Measurements from ENCODE around the gene TRIM56. TPM values are rescaled to one million over a fixed set of nuclear protein-coding genes. Genes with fewer than 3 reads are reported as not detected.

TRIM56 gene
- total and polyA plus RNA-seq, 9 of the 15 experiments (the other 6 are each of a cell fraction or from before 2014, with no cell fraction given), result 2.0 to 29.7 (median 11.6) TPM

DNA sequence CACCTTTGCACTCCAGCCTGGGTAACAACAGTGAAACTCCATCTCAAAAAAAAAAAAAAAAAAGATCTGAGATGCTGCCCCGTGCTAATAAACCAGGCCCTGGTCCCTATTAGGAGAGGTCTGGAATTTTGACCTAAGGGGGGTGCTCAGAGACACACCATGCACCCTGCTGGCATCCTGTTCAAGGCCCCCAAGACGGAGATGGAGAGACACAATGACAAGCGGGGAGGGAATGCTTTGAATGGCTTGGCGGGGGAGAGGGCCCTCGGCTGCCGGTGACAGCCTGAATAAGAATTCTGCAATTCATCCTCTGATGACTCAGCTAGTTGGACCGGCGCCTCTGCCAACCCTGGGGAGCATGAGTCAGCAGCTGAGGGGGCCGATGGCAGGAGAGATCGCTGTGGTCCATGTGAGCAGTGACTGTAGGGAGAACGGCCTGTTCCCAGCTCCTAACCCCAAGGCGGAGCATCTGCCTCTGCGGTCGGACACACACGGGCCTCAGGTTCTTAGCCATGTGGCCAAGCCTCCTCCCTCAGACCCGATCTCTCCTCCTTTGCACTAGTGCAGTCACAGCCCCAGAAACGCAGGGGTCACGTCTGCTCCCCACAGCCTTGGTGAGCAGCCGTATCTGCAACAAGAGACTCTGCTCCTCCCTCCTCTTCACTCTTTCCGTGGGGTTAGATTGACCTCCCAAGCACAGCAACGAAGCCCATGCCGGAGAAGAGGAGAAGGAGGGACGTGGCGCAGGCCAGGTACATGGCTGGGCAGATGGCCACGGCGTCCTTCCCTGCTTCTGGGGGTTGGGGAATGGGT, 14.9 kb downstream of the TRIM56 start (continued):
- TF ChIP-seq, protein P1, sequence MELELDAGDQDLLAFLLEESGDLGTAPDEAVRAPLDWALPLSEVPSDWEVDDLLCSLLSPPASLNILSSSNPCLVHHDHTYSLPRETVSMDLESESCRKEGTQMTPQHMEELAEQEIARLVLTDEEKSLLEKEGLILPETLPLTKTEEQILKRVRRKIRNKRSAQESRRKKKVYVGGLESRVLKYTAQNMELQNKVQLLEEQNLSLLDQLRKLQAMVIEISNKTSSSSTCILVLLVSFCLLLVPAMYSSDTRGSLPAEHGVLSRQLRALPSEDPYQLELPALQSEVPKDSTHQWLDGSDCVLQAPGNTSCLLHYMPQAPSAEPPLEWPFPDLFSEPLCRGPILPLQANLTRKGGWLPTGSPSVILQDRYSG (tag; conservative IDR thresholded peaks at IDR 0.05; ENCODE audit: low read depth), result peak; percentile 84
- TF ChIP-seq ARID1B (IDR thresholded peaks at IDR 0.05) (peak; percentile 95), ZBTB9 (CRISPR knock-in tag; IDR thresholded peaks at IDR 0.05) (peak; percentile 61; the same call in 1 of the 2 replicates), ZNF282 (CRISPR knock-in tag; IDR thresholded peaks at IDR 0.05) (no peak), YY1 (IDR thresholded peaks at IDR 0.05; ENCODE audit: borderline replicate concordance in 1 of 3, control insufficient read depth in 1 of 3, extremely low read depth in 1 of 3, insufficient read depth in 3 of 3, insufficient read length in 1 of 3, insufficient replicate concordance in 2 of 3, low read depth in 1 of 3, low read length in 2 of 3) (peak in 2 of 3 experiments; percentile 39 to 67), TOE1 (IDR thresholded peaks at IDR 0.05; ENCODE audit: borderline replicate concordance) (peak; percentile 70; the same call in 1 of the 2 replicates), TOE1 (CRISPR knock-in tag; IDR thresholded peaks at IDR 0.05; ENCODE audit: borderline replicate concordance, low read depth) (no peak), CBX1 (IDR thresholded peaks at IDR 0.05; ENCODE audit: low read depth) (no peak), NONO (IDR thresholded peaks at IDR 0.05; ENCODE audit: low read depth in 2 of 2, low read length in 1 of 2) (peak in 1 of 2 experiments; percentile 24; a peak in 1 of 4 replicates), MTF1 (CRISPR knock-in tag; IDR thresholded peaks at IDR 0.05; ENCODE audit: borderline replicate concordance) (0 out of 2 replicates have a peak, but pooled peaks have one; percentile 37), ZNF696 (CRISPR knock-in tag; conservative IDR thresholded peaks at IDR 0.05) (no peak), HIVEP1 (CRISPR knock-in tag; IDR thresholded peaks at IDR 0.05) (no peak), LARP7 (IDR thresholded peaks at IDR 0.05) (no peak), PHTF2 (CRISPR knock-in tag; IDR thresholded peaks at IDR 0.05) (no peak), SP2 (IDR thresholded peaks at IDR 0.05; ENCODE audit: extremely low read depth, low read depth, low read length, poor library complexity, severe bottlenecking) (no peak), SP1 (CRISPR knock-in tag; IDR thresholded peaks at IDR 0.05) (no peak), HNRNPL (IDR thresholded peaks at IDR 0.05; ENCODE audit: low read depth, low read length) (peak; percentile 69; the same call in 1 of the 2 replicates), RAD21 (CRISPR knock-in tag; conservative IDR thresholded peaks at IDR 0.05 in 1 of 2, IDR thresholded peaks at IDR 0.05 in 1 of 2) (no peak; a peak in 1 of 4 replicates), NCOA6 (IDR thresholded peaks at IDR 0.05) (no peak), ZNF277 (CRISPR knock-in tag; IDR thresholded peaks at IDR 0.05; ENCODE audit: borderline replicate concordance) (no peak), ZNF785 (CRISPR knock-in tag; IDR thresholded peaks at IDR 0.05) (no peak), SAFB2 (IDR thresholded peaks at IDR 0.05; ENCODE audit: borderline replicate concordance, low read depth, low read length, severe bottlenecking) (no peak), ZBED1 (IDR thresholded peaks at IDR 0.05) (no peak; the same call in 1 of the 2 replicates), NR1H2 (CRISPR knock-in tag; IDR thresholded peaks at IDR 0.05) (no peak), KLF10 (CRISPR knock-in tag; IDR thresholded peaks at IDR 0.05) (no peak)

Measured in K562 (cell line).